H1 (cell line): ENCODE results near the gene NPIPA1.
"Not testable (repeated sequence)": the region's sequence is repeated elsewhere in the genome, so short reads cannot be mapped to it uniquely, and the experiment has no call there.

Source experiments
- CHD2 ChIP-seq: IDR thresholded peaks from 2 replicates; pipeline ENCODE4 v1.6.1; 2012; ENCODE audit warnings: low read length, improper control_type of control experiment
- MAFK ChIP-seq: IDR thresholded peaks from 2 replicates; pipeline ENCODE4 v1.6.1; 2012; ENCODE audit warnings: low read depth, mild to moderate bottlenecking, improper control_type of control experiment, low read length
- SP4 ChIP-seq: IDR thresholded peaks from 2 replicates; pipeline ENCODE4 v1.6.1; 2012; ENCODE audit warnings: low read length, inconsistent platforms
- TF ChIP-seq, protein P1 (sequence below): IDR thresholded peaks from 2 replicates; pipeline ENCODE4 v1.6.1; 2012; ENCODE audit warnings: inconsistent platforms
- TF ChIP-seq, protein P2 (sequence below), 3 experiments: IDR thresholded peaks; 1 replicate in 2 of 3; 2 replicates in 1 of 3; pipeline versions ENCODE4 v1.5.1 to v1.6.1; 2011; ENCODE audit warnings: low read length in 3 of 3, mild to moderate bottlenecking in 3 of 3, inconsistent platforms in 2 of 3, low read depth in 1 of 3, moderate library complexity in 1 of 3; ENCODE audit not compliant: insufficient read depth in 1 of 3; ENCODE audit errors: control extremely low read depth in 1 of 3

DNA sequence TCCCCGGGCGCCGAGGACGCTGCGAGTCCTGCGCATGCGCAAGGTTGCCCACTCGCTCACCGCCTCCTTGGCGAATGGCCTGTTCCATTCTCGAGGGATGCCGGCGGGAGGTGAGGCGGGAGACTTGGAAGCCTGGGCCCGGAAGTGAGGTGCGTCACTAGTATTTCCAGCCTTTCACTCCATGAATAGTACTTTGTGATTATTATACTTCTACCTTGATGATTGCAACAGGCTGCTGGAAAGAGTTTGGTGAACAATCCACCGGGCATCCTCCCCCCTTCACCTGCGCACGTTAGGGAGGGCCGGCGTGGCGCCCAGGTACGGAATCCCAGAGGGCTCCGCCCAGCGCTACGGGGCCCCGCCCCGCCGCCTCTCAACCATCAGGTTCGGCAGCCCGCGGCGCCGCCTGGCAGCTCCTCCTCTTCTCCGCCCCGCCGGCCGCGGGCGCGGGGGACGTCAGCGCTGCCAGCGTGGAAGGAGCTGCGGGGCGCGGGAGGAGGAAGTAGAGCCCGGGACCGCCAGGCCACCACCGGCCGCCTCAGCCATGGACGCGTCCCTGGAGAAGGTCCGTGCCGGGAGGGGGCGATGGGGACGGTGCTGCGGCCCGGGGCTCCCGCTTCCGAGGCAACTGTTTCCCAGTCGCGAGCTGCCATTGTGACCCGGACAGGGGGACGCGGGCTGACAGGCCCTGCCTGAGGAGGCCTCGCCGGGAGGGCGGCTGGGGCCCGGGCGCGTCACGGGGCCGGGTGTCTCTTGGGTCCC lies 37.6 kb downstream of the NPIPA1 start, which contains the start of gene PDXDC1:
- TF ChIP-seq CHD2, MAFK, SP4: not testable (repeated sequence)
- TF ChIP-seq, protein P1, sequence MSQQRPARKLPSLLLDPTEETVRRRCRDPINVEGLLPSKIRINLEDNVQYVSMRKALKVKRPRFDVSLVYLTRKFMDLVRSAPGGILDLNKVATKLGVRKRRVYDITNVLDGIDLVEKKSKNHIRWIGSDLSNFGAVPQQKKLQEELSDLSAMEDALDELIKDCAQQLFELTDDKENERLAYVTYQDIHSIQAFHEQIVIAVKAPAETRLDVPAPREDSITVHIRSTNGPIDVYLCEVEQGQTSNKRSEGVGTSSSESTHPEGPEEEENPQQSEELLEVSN = not testable (repeated sequence)
- TF ChIP-seq, protein P2, sequence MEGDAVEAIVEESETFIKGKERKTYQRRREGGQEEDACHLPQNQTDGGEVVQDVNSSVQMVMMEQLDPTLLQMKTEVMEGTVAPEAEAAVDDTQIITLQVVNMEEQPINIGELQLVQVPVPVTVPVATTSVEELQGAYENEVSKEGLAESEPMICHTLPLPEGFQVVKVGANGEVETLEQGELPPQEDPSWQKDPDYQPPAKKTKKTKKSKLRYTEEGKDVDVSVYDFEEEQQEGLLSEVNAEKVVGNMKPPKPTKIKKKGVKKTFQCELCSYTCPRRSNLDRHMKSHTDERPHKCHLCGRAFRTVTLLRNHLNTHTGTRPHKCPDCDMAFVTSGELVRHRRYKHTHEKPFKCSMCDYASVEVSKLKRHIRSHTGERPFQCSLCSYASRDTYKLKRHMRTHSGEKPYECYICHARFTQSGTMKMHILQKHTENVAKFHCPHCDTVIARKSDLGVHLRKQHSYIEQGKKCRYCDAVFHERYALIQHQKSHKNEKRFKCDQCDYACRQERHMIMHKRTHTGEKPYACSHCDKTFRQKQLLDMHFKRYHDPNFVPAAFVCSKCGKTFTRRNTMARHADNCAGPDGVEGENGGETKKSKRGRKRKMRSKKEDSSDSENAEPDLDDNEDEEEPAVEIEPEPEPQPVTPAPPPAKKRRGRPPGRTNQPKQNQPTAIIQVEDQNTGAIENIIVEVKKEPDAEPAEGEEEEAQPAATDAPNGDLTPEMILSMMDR (IDR thresholded peaks at IDR 0.05; ENCODE audit: control extremely low read depth in 1 of 3, insufficient read depth in 1 of 3, low read depth in 1 of 3, low read length in 3 of 3) = not testable (repeated sequence)
